Measurements from ENCODE around the gene SLC38A2. TPM values are rescaled to one million over a fixed set of nuclear protein-coding genes. Genes with fewer than 3 reads are reported as not detected.
A peak's percentile ranks its signal among the peaks of the same experiment; 100 is the strongest.

The SLC38A2 gene
- total RNA-seq, 1 experiment from 2014 or later: 341 TPM

- POLR2A ChIA-PET: no interaction called here
- intact Hi-C loops (cut with micrococcal nuclease; ENCODE audit: unreplicated experiment): no loop called here
These were observed 36.8 kb upstream of the SLC38A2 start for GRCh38 chr12:46409342-46409741.

GRCh38 chr12:46408441-46408840 is 35.9 kb upstream of the SLC38A2 start:
- TF ChIP-seq CTCF (IDR thresholded peaks at IDR 0.05) (no peak), TCF7L2 (IDR thresholded peaks at IDR 0.05; ENCODE audit: low read depth, low read length) (no peak), POLR2AphosphoS5 (IDR thresholded peaks at IDR 0.05; ENCODE audit: low read depth, low read length) (no peak), SIN3A (IDR thresholded peaks at IDR 0.05; ENCODE audit: borderline replicate concordance, insufficient read depth, low read depth, low read length) (no peak)
- TF ChIP-seq, protein P1, sequence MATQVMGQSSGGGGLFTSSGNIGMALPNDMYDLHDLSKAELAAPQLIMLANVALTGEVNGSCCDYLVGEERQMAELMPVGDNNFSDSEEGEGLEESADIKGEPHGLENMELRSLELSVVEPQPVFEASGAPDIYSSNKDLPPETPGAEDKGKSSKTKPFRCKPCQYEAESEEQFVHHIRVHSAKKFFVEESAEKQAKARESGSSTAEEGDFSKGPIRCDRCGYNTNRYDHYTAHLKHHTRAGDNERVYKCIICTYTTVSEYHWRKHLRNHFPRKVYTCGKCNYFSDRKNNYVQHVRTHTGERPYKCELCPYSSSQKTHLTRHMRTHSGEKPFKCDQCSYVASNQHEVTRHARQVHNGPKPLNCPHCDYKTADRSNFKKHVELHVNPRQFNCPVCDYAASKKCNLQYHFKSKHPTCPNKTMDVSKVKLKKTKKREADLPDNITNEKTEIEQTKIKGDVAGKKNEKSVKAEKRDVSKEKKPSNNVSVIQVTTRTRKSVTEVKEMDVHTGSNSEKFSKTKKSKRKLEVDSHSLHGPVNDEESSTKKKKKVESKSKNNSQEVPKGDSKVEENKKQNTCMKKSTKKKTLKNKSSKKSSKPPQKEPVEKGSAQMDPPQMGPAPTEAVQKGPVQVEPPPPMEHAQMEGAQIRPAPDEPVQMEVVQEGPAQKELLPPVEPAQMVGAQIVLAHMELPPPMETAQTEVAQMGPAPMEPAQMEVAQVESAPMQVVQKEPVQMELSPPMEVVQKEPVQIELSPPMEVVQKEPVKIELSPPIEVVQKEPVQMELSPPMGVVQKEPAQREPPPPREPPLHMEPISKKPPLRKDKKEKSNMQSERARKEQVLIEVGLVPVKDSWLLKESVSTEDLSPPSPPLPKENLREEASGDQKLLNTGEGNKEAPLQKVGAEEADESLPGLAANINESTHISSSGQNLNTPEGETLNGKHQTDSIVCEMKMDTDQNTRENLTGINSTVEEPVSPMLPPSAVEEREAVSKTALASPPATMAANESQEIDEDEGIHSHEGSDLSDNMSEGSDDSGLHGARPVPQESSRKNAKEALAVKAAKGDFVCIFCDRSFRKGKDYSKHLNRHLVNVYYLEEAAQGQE (IDR thresholded peaks at IDR 0.05; ENCODE audit: insufficient read depth in 1 of 2, low read depth in 2 of 2, low read length in 1 of 2): no peak
- DNase-seq (ENCODE audit: low read depth, low spot score) (no peak), ATAC-seq (no peak)
- ChIA-PET CTCF (no interaction called here), POLR2A (no interaction called here)
- peak overlapping the region; percentile 51; the same call in 1 of the 2 replicates for H3K27ac ChIP-seq (ENCODE audit: low read length)
- no peaks in the 10 kb centered on the region for H3K27me3 ChIP-seq (ENCODE audit: control insufficient read depth, insufficient read depth, low read length)
- H3K4me1 ChIP-seq (ENCODE audit: control insufficient read depth, insufficient read depth, low read length): peaks cover 6% of the 10 kb centered on the region
- no TSS peak for BruUV-seq (replicated peaks)
- in situ Hi-C loops (cut with HindIII; ENCODE audit: low pct_unique_long_range_greater_than_20kb, low sequenced_read_pairs) (no loop called here), intact Hi-C loops (cut with micrococcal nuclease; ENCODE audit: unreplicated experiment) (no loop called here)
- H3K9me3 ChIP-seq (ENCODE audit: control insufficient read depth, insufficient read depth, low read depth, low read length): no peaks in the 10 kb centered on the region
- H3K36me3 ChIP-seq (ENCODE audit: control insufficient read depth, insufficient read depth, low read length): no peaks in the 10 kb centered on the region
- H3K4me3 ChIP-seq (ENCODE audit: low read depth in 2 of 2, low read length in 2 of 2): no peak overlapping the region

More at GRCh38 chr12:46409342-46409741, 36.8 kb upstream of the SLC38A2 start:
- Histone ChIP-seq H3K27me3 (ENCODE audit: control insufficient read depth, insufficient read depth, low read length) (no peaks in the 10 kb centered on the region), H3K9me3 (ENCODE audit: control insufficient read depth, insufficient read depth, low read depth, low read length) (no peaks in the 10 kb centered on the region), H3K27ac (ENCODE audit: low read length) (no peak overlapping the region; the same call in 1 of the 2 replicates), H3K4me1 (ENCODE audit: control insufficient read depth, insufficient read depth, low read length) (peaks cover 4% of the 10 kb centered on the region), H3K36me3 (ENCODE audit: control insufficient read depth, insufficient read depth, low read length) (no peaks in the 10 kb centered on the region), H3K4me3 (ENCODE audit: low read depth in 2 of 2, low read length in 2 of 2) (no peak overlapping the region)
- in situ Hi-C loops (cut with HindIII; ENCODE audit: low pct_unique_long_range_greater_than_20kb, low sequenced_read_pairs): no loop called here
- BruUV-seq (replicated peaks): no TSS peak
- TF ChIP-seq POLR2AphosphoS5 (IDR thresholded peaks at IDR 0.05; ENCODE audit: low read depth, low read length) (no peak), SIN3A (IDR thresholded peaks at IDR 0.05; ENCODE audit: borderline replicate concordance, insufficient read depth, low read depth, low read length) (no peak), CTCF (IDR thresholded peaks at IDR 0.05) (no peak), TCF7L2 (IDR thresholded peaks at IDR 0.05; ENCODE audit: low read depth, low read length) (no peak)
- TF ChIP-seq, protein P1 (IDR thresholded peaks at IDR 0.05; ENCODE audit: insufficient read depth in 1 of 2, low read depth in 2 of 2, low read length in 1 of 2): no peak
- DNase-seq (ENCODE audit: low read depth, low spot score) (no peak), ATAC-seq (no peak)
- CTCF ChIA-PET: no interaction called here
